ENCODE data around the gene KIAA1549. TPM values are rescaled to one million over a fixed set of nuclear protein-coding genes. Genes with fewer than 3 reads are reported as not detected.
A peak's percentile ranks its signal among the peaks of the same experiment; 100 is the strongest.

KIAA1549 gene
- total and polyA plus RNA-seq, 9 of the 15 experiments (the other 6 are each of a cell fraction or from before 2014, with no cell fraction given), result 0.01 to 0.29 (median 0.07) TPM

- Histone ChIP-seq H3K9ac (ENCODE audit: insufficient read depth in 1 of 2, low read depth in 2 of 2, low read length in 2 of 2) (peak overlapping the region in 1 of 2 experiments; percentile 79; a peak in 2 of 4 replicates), H3K4me2 (ENCODE audit: insufficient read depth, low read length) (peak overlapping the region; percentile 71), H3K27ac (ENCODE audit: extremely low read depth, low read depth, low read length) (no peak overlapping the region), H3K9me3 (replicated peaks; ENCODE audit: control insufficient read depth, insufficient read depth, low read depth, low read length) (no peaks in the 10 kb centered on the region), H3K9me1 (ENCODE audit: control insufficient read depth, insufficient read depth, low read length) (no peaks in the 10 kb centered on the region), H3K79me2 (ENCODE audit: control insufficient read depth, insufficient read depth, low read length) (no peaks in the 10 kb centered on the region), H3K36me3 (ENCODE audit: control insufficient read depth, insufficient read depth, low read length) (no peaks in the 10 kb centered on the region), H3K4me3 (peak overlapping the region; percentile 37), H2AFZ (ENCODE audit: low read depth, low read length) (peak overlapping the region; percentile 67), H3K4me1 (replicated peaks in 1 of 2; ENCODE audit: control insufficient read depth in 2 of 2, insufficient read depth in 2 of 2, low read length in 2 of 2) (peaks cover 0 to 14% of the 10 kb centered on the region in 2 experiments; a peak in 2 of 5 replicates), H4K20me1 (replicated peaks; ENCODE audit: control insufficient read depth, insufficient read depth, low read length) (peaks cover 7% of the 10 kb centered on the region; the same call in 1 of the 2 replicates), H3K27me3 (ENCODE audit: control insufficient read depth in 2 of 2, insufficient read depth in 2 of 2, low read length in 2 of 2) (peaks cover 63 to 75% of the 10 kb centered on the region in 2 experiments)
- ChIA-PET POLR2A (interaction anchor here (1.3 to 1.8 kb wide), 3 partner anchors 10 to 94 kb away, joined by 3 to 8 read pairs (median 6); no protein-coding TSS in a partner anchor), CTCF (ENCODE audit: low intra/inter-chr PET ratio) (no interaction called here)
- DNase-seq (ENCODE audit: extremely low read depth in 1 of 4, low spot score in 3 of 4) (no peak), FAIRE-seq (no peak), ATAC-seq (no peak)
- WGBS (ENCODE audit: insufficient coverage, low coverage, missing lambda C conversion rate), result 4% methylated on average over 68 of the region's 68 CpGs
- no TSS peak for BruUV-seq (replicated peaks)
- intact Hi-C loops (cut with micrococcal nuclease) (no loop called here), in situ Hi-C loops (cut with MboI) (no loop called here)
- TF ChIP-seq KDM5B (IDR thresholded peaks at IDR 0.05; ENCODE audit: insufficient replicate concordance, low read depth, low read length) (peak; percentile 35), ZBTB40 (IDR thresholded peaks at IDR 0.05) (0 out of 2 replicates have a peak, but pooled peaks have one; percentile 19), ZBTB40 (CRISPR knock-in tag; IDR thresholded peaks at IDR 0.05) (no peak), ZNF639 (CRISPR knock-in tag; conservative IDR thresholded peaks at IDR 0.05 in 1 of 2, IDR thresholded peaks at IDR 0.05 in 1 of 2) (no peak), CBX2 (IDR thresholded peaks at IDR 0.05; ENCODE audit: insufficient read depth, low read length, poor library complexity, severe bottlenecking) (peak; percentile 98), CHD1 (IDR thresholded peaks at IDR 0.05; ENCODE audit: low read length) (peak; percentile 65), CGGBP1 (CRISPR knock-in tag; IDR thresholded peaks at IDR 0.05) (no peak)
Observed at GRCh38 chr7:138980563-138981291, 462 bp downstream of the KIAA1549 start.
